Limb (tissue), 2 donors: Measurements from ENCODE around the gene ELANE.
"Not testable (repeated sequence)": the region's sequence is repeated elsewhere in the genome, so short reads cannot be mapped to it uniquely, and the experiment has no call there.

Experiments
- DNase-seq, 2 donors: peaks; one replicate each; pipeline ENCODE4 v3.0.0-alpha.2; 2016; ENCODE audit errors: extremely low spot score in 2 of 2

ELANE gene

GRCh38 chr19:862581-863314, 10.6 kb downstream of the ELANE start:
- DNase-seq = peak in 1 of 2 donors; percentile 77

GRCh38 chr19:863315-863620, 11.2 kb downstream of the ELANE start:
- no peak for DNase-seq

GRCh38 chr19:866769-867300, 14.7 kb downstream of the ELANE start:
- no peak for DNase-seq

GRCh38 chr19:867301-867793, 15.2 kb downstream of the ELANE start:
- no peak for DNase-seq

GRCh38 chr19:867855-868457, 15.9 kb downstream of the ELANE start:
- no peak for DNase-seq

GRCh38 chr19:868458-869244, 16.5 kb downstream of the ELANE start:
- no peak for DNase-seq

GRCh38 chr19:869245-870177, 17.4 kb downstream of the ELANE start:
- peak in 1 of 2 donors; percentile 36 for DNase-seq

GRCh38 chr19:870314-870713, 18.2 kb downstream of the ELANE start:
- no peak for DNase-seq

- no peak for DNase-seq
Measured at GRCh38 chr19:870963-871401, 18.9 kb downstream of the ELANE start.

GRCh38 chr19:871446-872265, 19.6 kb downstream of the ELANE start:
- no peak for DNase-seq

GRCh38 chr19:872266-872951, 20.3 kb downstream of the ELANE start:
- DNase-seq = no peak

- no peak for DNase-seq
Measured at GRCh38 chr19:873084-873483, 21.0 kb downstream of the ELANE start.

GRCh38 chr19:873561-874041, 21.5 kb downstream of the ELANE start:
- no peak for DNase-seq

- DNase-seq = no peak
Measured at GRCh38 chr19:875265-875879, 23.3 kb downstream of the ELANE start.

- no peak for DNase-seq
Measured at GRCh38 chr19:876089-876488, 24.0 kb downstream of the ELANE start.

GRCh38 chr19:876780-877314, 24.7 kb downstream of the ELANE start:
- DNase-seq = no peak

GRCh38 chr19:877992-878660, 26.0 kb downstream of the ELANE start:
- not testable (repeated sequence) for DNase-seq
